IMR-90 (cell line): ENCODE measurements around the gene TGFB2. TPM values are rescaled to one million over a fixed set of nuclear protein-coding genes. Genes with fewer than 3 reads are reported as not detected.

Experiments used
- ATAC-seq: fragments of 200-7000 bp; cut with Tn5 transposase; 2 replicates; pipeline ENCODE4 v1.9.1; 2020; ENCODE audit warnings: low read depth, mild to moderate bottlenecking, moderate library complexity
- BruUV-seq: library from RNA; stranded (reverse); fragments of 400-500 nt; replicated peaks from 2 replicates; lab custom pipeline; 2021; lab: Mats Ljungman, UMichigan
- CTCF ChIA-PET: fragments of 300-600 bp; formaldehyde crosslinking; extraction: SDS; loops from one replicate; lab custom pipeline; 2021; ENCODE audit warnings: antibody characterized with exemption; lab: Yijun Ruan, JAX
- POLR2A ChIA-PET: fragments of 300-600 bp; sonication (Branson Sonifier 250); formaldehyde crosslinking; loops from one replicate; lab custom pipeline; 2022; ENCODE audit warnings: antibody characterized with exemption; ENCODE audit not compliant: unreplicated experiment; lab: Charles Lee
- DNase-seq: peaks from one replicate; pipeline ENCODE4 v3.0.0; 2013
- H2AFZ ChIP-seq: replicated peaks from 2 replicates; pipeline ENCODE3; 2013; ENCODE audit warnings: low read length, mild to moderate bottlenecking; ENCODE audit not compliant: poor library complexity
- H2AK5ac ChIP-seq: 2 replicates; pipeline ENCODE4 v1.6.1; 2013; ENCODE audit warnings: low read depth, low read length, inconsistent platforms
- H2AK9ac ChIP-seq: replicated peaks from 2 replicates; pipeline ENCODE3; 2013; ENCODE audit warnings: mild to moderate bottlenecking, low read depth, low read length, moderate library complexity; ENCODE audit not compliant: poor library complexity
- H2BK120ac ChIP-seq: 2 replicates; pipeline ENCODE4 v1.6.1; 2013; ENCODE audit warnings: low read depth, low read length, inconsistent platforms
- H2BK15ac ChIP-seq: 3 replicates; pipeline ENCODE4 v1.6.1; 2013; ENCODE audit warnings: low read depth, low read length, inconsistent platforms
- H2BK20ac ChIP-seq: 2 replicates; pipeline ENCODE4 v1.6.1; 2013; ENCODE audit warnings: low read depth, mild to moderate bottlenecking, inconsistent platforms, low read length, moderate library complexity
- H2BK5ac ChIP-seq: 2 replicates; pipeline ENCODE4 v1.6.1; 2013; ENCODE audit warnings: mild to moderate bottlenecking, low read depth, low read length, inconsistent platforms; ENCODE audit not compliant: poor library complexity, severe bottlenecking
- H3K14ac ChIP-seq: replicated peaks from 2 replicates; pipeline ENCODE4 v1.6.1; 2013; ENCODE audit warnings: low read depth, low read length, inconsistent platforms
- H3K18ac ChIP-seq: 2 replicates; pipeline ENCODE4 v1.6.1; 2013; ENCODE audit warnings: low read depth, low read length, control low read depth
- H3K23ac ChIP-seq: 2 replicates; pipeline ENCODE4 v1.6.1; 2013; ENCODE audit warnings: low read depth, low read length, inconsistent platforms
- H3K27ac ChIP-seq: 2 replicates; pipeline ENCODE4 v1.5.1; 2013; ENCODE audit warnings: mild to moderate bottlenecking, control low read depth, low read length; ENCODE audit not compliant: insufficient read depth
- H3K27me3 ChIP-seq: 2 replicates; pipeline ENCODE4 v1.6.1; 2013; ENCODE audit warnings: low read length; ENCODE audit not compliant: control insufficient read depth, insufficient read depth
- H3K36me3 ChIP-seq: 2 replicates; pipeline ENCODE4 v1.6.1; 2013; ENCODE audit warnings: low read length, mixed read lengths; ENCODE audit not compliant: control insufficient read depth, insufficient read depth
- H3K4ac ChIP-seq: 2 replicates; pipeline ENCODE4 v1.6.1; 2013; ENCODE audit warnings: low read depth, low read length, inconsistent platforms
- H3K4me1 ChIP-seq: 2 replicates; pipeline ENCODE4 v1.6.1; 2013; ENCODE audit warnings: low read length, mixed read lengths; ENCODE audit not compliant: control insufficient read depth, insufficient read depth
- H3K4me2 ChIP-seq: 2 replicates; pipeline ENCODE4 v1.6.1; 2013; ENCODE audit warnings: low read depth, mild to moderate bottlenecking, control low read depth, low read length, moderate library complexity
- H3K4me3 ChIP-seq: 2 replicates; pipeline ENCODE4 v1.5.1; 2013; ENCODE audit warnings: low read depth, mild to moderate bottlenecking, control low read depth, low read length, moderate library complexity; ENCODE audit not compliant: insufficient read depth
- H3K56ac ChIP-seq: 2 replicates; pipeline ENCODE4 v1.6.1; 2013; ENCODE audit warnings: low read length, inconsistent platforms; ENCODE audit not compliant: insufficient read depth; ENCODE audit errors: extremely low read depth
- H3K79me1 ChIP-seq, 2 experiments: 2 replicates each; pipeline ENCODE4 v1.6.1; 2013; ENCODE audit warnings: low read length in 2 of 2, inconsistent platforms in 1 of 2, low read depth in 1 of 2
- H3K9ac ChIP-seq: 2 replicates; pipeline ENCODE4 v1.6.1; 2013; ENCODE audit warnings: low read depth, low read length, control low read depth
- H3K9me1 ChIP-seq: 2 replicates; pipeline ENCODE4 v1.6.1; 2013; ENCODE audit warnings: low read length, inconsistent platforms; ENCODE audit not compliant: insufficient read depth
- H3K9me3 ChIP-seq: 2 replicates; pipeline ENCODE4 v1.6.1; 2013; ENCODE audit warnings: low read length; ENCODE audit not compliant: control insufficient read depth, insufficient read depth
- H4K20me1 ChIP-seq: 2 replicates; pipeline ENCODE4 v1.6.1; 2013; ENCODE audit warnings: low read length, inconsistent platforms; ENCODE audit not compliant: insufficient read depth
- H4K5ac ChIP-seq: 2 replicates; pipeline ENCODE4 v1.6.1; 2013; ENCODE audit warnings: mild to moderate bottlenecking, low read depth, low read length, control low read depth
- H4K8ac ChIP-seq, 2 experiments: 2 replicates each; pipeline ENCODE4 v1.6.1; 2013; ENCODE audit warnings: low read depth in 2 of 2, low read length in 2 of 2, control low read depth in 1 of 2, inconsistent platforms in 1 of 2
- H4K91ac ChIP-seq: 2 replicates; pipeline ENCODE4 v1.6.1; 2013; ENCODE audit warnings: low read depth, low read length, inconsistent platforms; ENCODE audit not compliant: insufficient read depth
- BHLHE40 ChIP-seq: fragments of 150-350 bp; IDR thresholded peaks from 2 replicates; pipeline ENCODE4 v1.6.1; 2016; ENCODE audit warnings: mild to moderate bottlenecking, low read depth, low read length
- CEBPB ChIP-seq: IDR thresholded peaks from 2 replicates; pipeline ENCODE4 v1.6.1; 2012; ENCODE audit warnings: low read depth, low read length, improper control_type of control experiment
- CHD1 ChIP-seq: IDR thresholded peaks from 2 replicates; pipeline ENCODE4 v1.6.1; 2012; ENCODE audit warnings: low read depth, low read length, improper control_type of control experiment
- FOS ChIP-seq: fragments of 150-350 bp; IDR thresholded peaks from 2 replicates; pipeline ENCODE4 v1.6.1; 2016; ENCODE audit warnings: low read depth, low read length
- MAZ ChIP-seq: IDR thresholded peaks from 2 replicates; pipeline ENCODE4 v1.6.1; 2012; ENCODE audit warnings: low read depth, mild to moderate bottlenecking, low read length, improper control_type of control experiment, moderate library complexity, borderline replicate concordance
- MXI1 ChIP-seq: IDR thresholded peaks from 2 replicates; pipeline ENCODE4 v1.6.1; 2012; ENCODE audit warnings: low read depth, mild to moderate bottlenecking, low read length, moderate library complexity, borderline replicate concordance
- NFE2L2 ChIP-seq: fragments of 150-350 bp; IDR thresholded peaks from 2 replicates; pipeline ENCODE4 v1.6.1; 2016; ENCODE audit warnings: low read depth, mild to moderate bottlenecking, low read length
- POLR2A ChIP-seq: IDR thresholded peaks from 2 replicates; pipeline ENCODE4 v1.6.1; 2012; ENCODE audit warnings: mild to moderate bottlenecking, low read depth, low read length
- RAD21 ChIP-seq: IDR thresholded peaks from 2 replicates; pipeline ENCODE4 v1.6.1; 2012; ENCODE audit warnings: low read length, improper control_type of control experiment
- RCOR1 ChIP-seq: IDR thresholded peaks from 2 replicates; pipeline ENCODE4 v1.6.1; 2012; ENCODE audit warnings: mild to moderate bottlenecking, low read length, improper control_type of control experiment; ENCODE audit not compliant: insufficient replicate concordance
- RFX5 ChIP-seq: IDR thresholded peaks from 2 replicates; pipeline ENCODE4 v1.8.0; 2012; ENCODE audit warnings: low read depth, mild to moderate bottlenecking, low read length, moderate library complexity
- WGBS, 2 experiments: methylation state at CpG; one replicate each; pipeline versions ENCODE4 v1.1.5 to v1.1.7; 2013; ENCODE audit warnings: missing lambda C conversion rate in 2 of 2; ENCODE audit not compliant: insufficient read length in 1 of 2; ENCODE audit errors: extremely low coverage in 2 of 2; 5-methylcytosine and 5-hydroxymethylcytosine counted together
- dilution Hi-C: fragments of 300-500 bp; cut with HindIII; formaldehyde crosslinking; loops from one replicate; pipeline ENCODE4 v1.14.3; 2018; ENCODE audit warnings: low sequenced_read_pairs; ENCODE audit not compliant: unreplicated experiment
- in situ Hi-C: fragments of 300-500 bp; cut with MboI; formaldehyde crosslinking; loops from 3 replicates; pipeline ENCODE4 v1.14.3; 2019; ENCODE audit warnings: low sequenced_read_pairs, inconsistent platforms, mixed read lengths
- intact Hi-C: fragments of 100-400 bp; cut with micrococcal nuclease; formaldehyde crosslinking; loops from 2 replicates; pipeline ENCODE4 v1.10.0; 2022
- polyA plus RNA-seq, 3 experiments: library from polyadenylated mRNA; depleted of rRNA; stranded (reverse); fragments of >200 nt; gene quantifications; 2 replicates each; pipeline ENCODE4 v1.2.3, GENCODE V29; 2012; ENCODE audit warnings: low replicate concordance in 1 of 3
- total RNA-seq: library from RNA; depleted of rRNA; stranded (reverse); fragments of >200 nt; gene quantifications from 2 replicates; pipeline ENCODE4 v1.2.3, GENCODE V29; 2012
- TF ChIP-seq, protein P1 (sequence below): conservative IDR thresholded peaks from 2 replicates; pipeline ENCODE4 v1.5.1; 2012; ENCODE audit warnings: mild to moderate bottlenecking, low read depth, low read length, improper control_type of control experiment
- TF ChIP-seq, protein P2 (sequence below): fragments of 150-350 bp; IDR thresholded peaks from 2 replicates; pipeline ENCODE4 v1.6.1; 2016; ENCODE audit warnings: low read depth, mild to moderate bottlenecking, low read length, moderate library complexity, borderline replicate concordance

The TGFB2 gene
- total and polyA plus RNA-seq, 2 of the 4 experiments (the other 2 are of a cell fraction): 3.7 to 3.8 TPM

DNA sequence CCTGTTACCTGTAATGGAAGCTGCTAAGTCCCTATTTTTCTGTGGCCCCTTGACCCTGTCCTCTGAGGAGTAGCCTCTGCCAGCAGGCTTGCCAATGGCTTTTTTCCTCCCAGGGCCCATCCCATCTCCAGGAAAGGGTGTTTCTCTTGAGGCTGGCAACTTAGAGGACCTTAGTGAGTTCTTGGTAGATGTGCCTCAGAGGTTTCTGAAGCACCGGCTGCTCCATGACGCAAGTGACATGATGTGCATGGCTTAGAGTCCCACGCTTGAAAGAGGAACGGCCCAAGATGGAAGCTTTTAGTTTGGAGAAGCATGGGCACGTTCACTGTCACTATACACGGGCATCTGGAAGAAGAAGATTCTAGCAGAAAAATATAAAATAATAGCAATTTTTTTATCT is 63.0 kb downstream of the TGFB2 start:
- no peak overlapping the region for H3K9ac ChIP-seq
- H2BK5ac ChIP-seq: no peak overlapping the region
- no peak overlapping the region for H2AFZ ChIP-seq
- ATAC-seq (no peak), DNase-seq (no peak)
- no peak overlapping the region for H3K18ac ChIP-seq
- no peak overlapping the region for H3K23ac ChIP-seq
- intact Hi-C loops: no loop called here
- H3K79me1 ChIP-seq: no peaks in the 10 kb centered on the region
- no peak overlapping the region for H3K56ac ChIP-seq
- no peak overlapping the region for H4K8ac ChIP-seq
- H3K27me3 ChIP-seq: no peaks in the 10 kb centered on the region
- no peak overlapping the region for H4K5ac ChIP-seq
- no peak overlapping the region for H3K4me3 ChIP-seq
- no peak overlapping the region for H2AK5ac ChIP-seq
- H3K27ac ChIP-seq: no peak overlapping the region
- H3K9me1 ChIP-seq: no peaks in the 10 kb centered on the region
- no peak overlapping the region for H3K4ac ChIP-seq
- in situ Hi-C loops: no loop called here
- H3K4me1 ChIP-seq: peaks cover 1% of the 10 kb centered on the region; the same call in 1 of the 2 replicates
- H4K20me1 ChIP-seq: no peaks in the 10 kb centered on the region
- no peaks in the 10 kb centered on the region for H3K9me3 ChIP-seq
- no peak overlapping the region for H2AK9ac ChIP-seq
- TF ChIP-seq CHD1 (no peak), NFE2L2 (no peak), CEBPB (no peak), FOS (no peak), RAD21 (no peak), MXI1 (no peak), RFX5 (no peak), POLR2A (no peak), RCOR1 (no peak), MAZ (no peak), BHLHE40 (no peak)
- TF ChIP-seq, protein P1, sequence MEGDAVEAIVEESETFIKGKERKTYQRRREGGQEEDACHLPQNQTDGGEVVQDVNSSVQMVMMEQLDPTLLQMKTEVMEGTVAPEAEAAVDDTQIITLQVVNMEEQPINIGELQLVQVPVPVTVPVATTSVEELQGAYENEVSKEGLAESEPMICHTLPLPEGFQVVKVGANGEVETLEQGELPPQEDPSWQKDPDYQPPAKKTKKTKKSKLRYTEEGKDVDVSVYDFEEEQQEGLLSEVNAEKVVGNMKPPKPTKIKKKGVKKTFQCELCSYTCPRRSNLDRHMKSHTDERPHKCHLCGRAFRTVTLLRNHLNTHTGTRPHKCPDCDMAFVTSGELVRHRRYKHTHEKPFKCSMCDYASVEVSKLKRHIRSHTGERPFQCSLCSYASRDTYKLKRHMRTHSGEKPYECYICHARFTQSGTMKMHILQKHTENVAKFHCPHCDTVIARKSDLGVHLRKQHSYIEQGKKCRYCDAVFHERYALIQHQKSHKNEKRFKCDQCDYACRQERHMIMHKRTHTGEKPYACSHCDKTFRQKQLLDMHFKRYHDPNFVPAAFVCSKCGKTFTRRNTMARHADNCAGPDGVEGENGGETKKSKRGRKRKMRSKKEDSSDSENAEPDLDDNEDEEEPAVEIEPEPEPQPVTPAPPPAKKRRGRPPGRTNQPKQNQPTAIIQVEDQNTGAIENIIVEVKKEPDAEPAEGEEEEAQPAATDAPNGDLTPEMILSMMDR: no peak
- TF ChIP-seq, protein P2, sequence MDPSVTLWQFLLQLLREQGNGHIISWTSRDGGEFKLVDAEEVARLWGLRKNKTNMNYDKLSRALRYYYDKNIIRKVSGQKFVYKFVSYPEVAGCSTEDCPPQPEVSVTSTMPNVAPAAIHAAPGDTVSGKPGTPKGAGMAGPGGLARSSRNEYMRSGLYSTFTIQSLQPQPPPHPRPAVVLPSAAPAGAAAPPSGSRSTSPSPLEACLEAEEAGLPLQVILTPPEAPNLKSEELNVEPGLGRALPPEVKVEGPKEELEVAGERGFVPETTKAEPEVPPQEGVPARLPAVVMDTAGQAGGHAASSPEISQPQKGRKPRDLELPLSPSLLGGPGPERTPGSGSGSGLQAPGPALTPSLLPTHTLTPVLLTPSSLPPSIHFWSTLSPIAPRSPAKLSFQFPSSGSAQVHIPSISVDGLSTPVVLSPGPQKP: no peak
- H2BK15ac ChIP-seq: no peak overlapping the region
- no peak overlapping the region for H3K4me2 ChIP-seq
- no peak overlapping the region for H2BK120ac ChIP-seq
- H2BK20ac ChIP-seq: no peak overlapping the region
- POLR2A ChIA-PET: no interaction called here
- CTCF ChIA-PET: interaction anchor here (0.6 kb wide), 1 partner anchor 594 kb away, joined by 3 read pairs; no protein-coding TSS in a partner anchor
- dilution Hi-C loops: no loop called here
- no TSS peak for BruUV-seq
- no peak overlapping the region for H4K91ac ChIP-seq
- H3K36me3 ChIP-seq: peaks cover 6% of the 10 kb centered on the region
- WGBS, 2 experiments: 100% methylated on average over 2 of the region's 6 CpGs; no CpG with 5 or more reads in 1 of the 2 experiments
- H3K14ac ChIP-seq: no peak overlapping the region
